K562 (cell line): Measurements from ENCODE around the gene NAIF1. TPM values are rescaled to one million over a fixed set of nuclear protein-coding genes. Genes with fewer than 3 reads are reported as not detected.

Experiments
- ARID1B ChIP-seq: fragments of 450-650 bp; IDR thresholded peaks from 2 replicates; pipeline ENCODE4 v1.6.1; 2016; ENCODE audit warnings: antibody characterized with exemption, mild to moderate bottlenecking, inconsistent platforms
- ATF1 ChIP-seq, 2 experiments: fragments of 450-650 bp in 1 of 2; IDR thresholded peaks; 2 replicates each; pipeline ENCODE4 v1.6.1; 2016; ENCODE audit warnings: missing compliant biosample characterization in 1 of 2, missing genetic modification characterization in 1 of 2
- CC2D1A ChIP-seq: fragments of 450-650 bp; IDR thresholded peaks from 2 replicates; pipeline ENCODE4 v1.6.1; 2017; ENCODE audit warnings: mild to moderate bottlenecking
- CTBP1 ChIP-seq: fragments of 450-650 bp; IDR thresholded peaks from 2 replicates; pipeline ENCODE4 v1.6.1; 2016; ENCODE audit warnings: borderline replicate concordance
- CXXC5 ChIP-seq: fragments of 250-450 bp; sonication (Bioruptor Pico); IDR thresholded peaks from 2 replicates; pipeline ENCODE4 v1.8.0; 2022; ENCODE audit warnings: inconsistent platforms, mild to moderate bottlenecking, moderate library complexity
- GABPA ChIP-seq: fragments of 200-800 bp; sonication (Bioruptor generic); conservative IDR thresholded peaks from 2 replicates; pipeline ENCODE4 v1.6.1; 2016; ENCODE audit warnings: low read depth, missing genetic modification characterization, missing compliant biosample characterization
- GATA2 ChIP-seq: sonication (generic); formaldehyde crosslinking; IDR thresholded peaks from 2 replicates; pipeline ENCODE4 v1.4.0; 2020; ENCODE audit warnings: mild to moderate bottlenecking, missing genetic modification reagents
- GTF2E2 ChIP-seq: fragments of 200-800 bp; sonication (Bioruptor generic); IDR thresholded peaks from 2 replicates; pipeline ENCODE4 v1.6.1; 2016; ENCODE audit warnings: missing genetic modification characterization, missing compliant biosample characterization
- ILF3 ChIP-seq: fragments of 450-650 bp; IDR thresholded peaks from 2 replicates; pipeline ENCODE4 v1.6.1; 2018; ENCODE audit warnings: antibody characterized with exemption, mild to moderate bottlenecking, moderate library complexity, borderline replicate concordance
- MAFG ChIP-seq: fragments of 450-650 bp; conservative IDR thresholded peaks from 2 replicates; pipeline ENCODE4 v1.6.1; 2016; ENCODE audit warnings: missing genetic modification characterization, missing compliant biosample characterization
- MEIS2 ChIP-seq: fragments of 450-650 bp; IDR thresholded peaks from 2 replicates; pipeline ENCODE4 v1.6.1; 2014; ENCODE audit warnings: mild to moderate bottlenecking; ENCODE audit not compliant: partially characterized antibody
- NCOA1 ChIP-seq: fragments of 450-650 bp; IDR thresholded peaks from 2 replicates; pipeline ENCODE4 v1.6.1; 2016; ENCODE audit warnings: low read depth
- NFYB ChIP-seq: IDR thresholded peaks from 2 replicates; pipeline ENCODE4 v1.6.1; 2011; ENCODE audit warnings: mild to moderate bottlenecking, moderate library complexity; ENCODE audit not compliant: insufficient read length; ENCODE audit errors: extremely low read depth
- NUFIP1 ChIP-seq: fragments of 450-650 bp; IDR thresholded peaks from 2 replicates; pipeline ENCODE4 v1.6.1; 2018; ENCODE audit not compliant: partially characterized antibody
- RBBP5 ChIP-seq: fragments of 200-600 bp; sonication (generic); IDR thresholded peaks from 2 replicates; pipeline ENCODE4 v1.6.1; 2012; ENCODE audit warnings: borderline replicate concordance, mild to moderate bottlenecking, low read length, control low read depth, inconsistent platforms; ENCODE audit not compliant: insufficient read depth, poor library complexity, severe bottlenecking
- RCOR1 ChIP-seq, 2 experiments: IDR thresholded peaks; 2 replicates each; pipeline ENCODE4 v1.6.1; 2012; ENCODE audit warnings: low read depth in 2 of 2, low read length in 2 of 2, borderline replicate concordance in 1 of 2, improper control_type of control experiment in 1 of 2
- STAT5A ChIP-seq: IDR thresholded peaks from 2 replicates; pipeline ENCODE4 v1.6.1; 2012; ENCODE audit warnings: low read length, inconsistent platforms, borderline replicate concordance
- ZEB2 ChIP-seq: fragments of 450-650 bp; IDR thresholded peaks from 2 replicates; pipeline ENCODE4 v1.6.1; 2016
- ZNF316 ChIP-seq: fragments of 450-650 bp; IDR thresholded peaks from 2 replicates; pipeline ENCODE4 v1.6.1; 2016
- ZNF551 ChIP-seq: fragments of 250-450 bp; sonication (Bioruptor Pico); IDR thresholded peaks from 2 replicates; pipeline ENCODE4 v1.5.0; 2021; ENCODE audit warnings: mild to moderate bottlenecking, moderate library complexity
- polyA plus RNA-seq, 8 experiments: library from polyadenylated mRNA; depleted of rRNA in 4 of 8; stranded (reverse) in 5 of 8; unstranded in 3 of 8; fragments of >200 nt; fragmentation: Nextera tagmentation in 2 of 8; fragmentation: Illumina TruSeq in 1 of 8; extraction: Ambion mirVana in 2 of 8; extraction: Trizol in 1 of 8; gene quantifications; 2 replicates each; pipeline versions ENCODE4 v1.2.1 to v1.2.3, GENCODE V29; 2011 to 2014; ENCODE audit warnings: inconsistent platforms in 1 of 8, missing spikeins in 1 of 8
- total RNA-seq, 7 experiments: library from RNA; depleted of rRNA in 6 of 7; stranded (reverse); fragments of >200 nt in 6 of 7; fragmentation: Illumina TruSeq in 2 of 7; extraction: Trizol in 2 of 7; gene quantifications; 2 replicates each; pipeline versions ENCODE4 v1.2.1 to v1.2.3, GENCODE V29; 2011 to 2021; ENCODE audit warnings: low replicate concordance in 1 of 7
- TF ChIP-seq, protein P1 (sequence below): fragments of 250-450 bp; sonication (Bioruptor Pico); IDR thresholded peaks from 2 replicates; pipeline ENCODE4 v1.4.0; 2020; ENCODE audit warnings: mild to moderate bottlenecking, moderate library complexity
- TF ChIP-seq, protein P2 (sequence below): IDR thresholded peaks from 2 replicates; pipeline ENCODE4 v1.6.1; 2012; ENCODE audit warnings: low read depth, low read length, improper control_type of control experiment, borderline replicate concordance
- TF ChIP-seq, protein P3 (sequence below): sonication (generic); formaldehyde crosslinking; IDR thresholded peaks from 2 replicates; pipeline ENCODE4 v1.4.0; 2020; ENCODE audit warnings: mild to moderate bottlenecking, missing genetic modification reagents

The NAIF1 gene
- total and polyA plus RNA-seq, 9 of the 15 experiments (the other 6 are each of a cell fraction or from before 2014, with no cell fraction given) = 4.8 to 26.6 (median 17.2) TPM

DNA sequence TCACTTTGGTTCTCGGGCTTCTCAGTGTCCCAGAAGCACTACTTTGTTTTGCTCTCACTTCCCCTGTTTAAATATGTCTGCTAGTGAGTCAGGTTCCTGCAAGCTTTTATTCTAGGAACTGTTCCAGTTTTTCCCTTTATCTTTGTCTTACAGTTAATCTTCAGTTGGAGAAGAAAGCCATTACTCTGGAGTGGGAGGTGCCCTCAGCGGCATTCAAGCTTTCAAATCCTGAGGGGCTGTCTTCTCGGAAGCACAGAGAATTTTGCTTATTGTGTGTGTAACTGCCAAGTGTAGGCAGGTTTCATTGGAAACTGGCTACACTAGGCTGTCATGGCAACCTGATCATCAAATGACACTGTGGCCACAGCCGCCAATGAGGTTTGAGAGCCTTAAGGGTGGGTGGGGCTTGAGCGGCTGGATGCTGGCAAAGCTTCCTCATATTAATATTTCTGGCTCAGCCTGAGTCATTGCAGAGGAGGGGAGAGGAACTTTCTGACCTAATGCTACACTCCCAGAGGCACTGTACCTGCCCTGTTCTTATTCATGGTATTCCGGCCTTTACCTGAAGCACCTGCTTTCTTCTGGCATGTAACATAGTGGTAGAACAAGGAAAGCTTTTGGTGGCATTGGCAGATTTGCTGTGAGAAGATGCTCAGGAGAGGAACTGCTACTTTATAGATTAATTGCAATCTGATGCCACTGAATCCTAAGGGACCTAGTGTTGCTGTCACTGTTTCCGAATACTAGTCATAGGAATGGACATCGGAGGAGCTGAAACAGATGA is 27.2 kb upstream of the NAIF1 start (continued):
- TF ChIP-seq NFYB = peak; percentile 93
- TF ChIP-seq ZNF316 = 0 out of 2 replicates have a peak, but pooled peaks have one; percentile 1
- peak; percentile 53; the same call in 1 of the 2 replicates for TF ChIP-seq ZEB2
- TF ChIP-seq ZNF551 (CRISPR knock-in tag) = no peak
- no peak for TF ChIP-seq ILF3
- TF ChIP-seq CXXC5 (CRISPR knock-in tag) = 0 out of 2 replicates have a peak, but pooled peaks have one; percentile 35
- peak; percentile 45; the same call in 1 of the 2 replicates for TF ChIP-seq MAFG (tag)
- TF ChIP-seq STAT5A = peak; percentile 85
- TF ChIP-seq GTF2E2 (tag) = peak; percentile 88; the same call in 1 of the 2 replicates
- TF ChIP-seq MEIS2 = peak; percentile 80
- peak; percentile 91 for TF ChIP-seq ARID1B
- peak; percentile 84 for TF ChIP-seq CTBP1
- peak; percentile 57; the same call in 1 of the 2 replicates for TF ChIP-seq CC2D1A
- peak; percentile 61; the same call in 1 of the 2 replicates for TF ChIP-seq NCOA1
- no peak for TF ChIP-seq ATF1 (CRISPR knock-in tag; IDR thresholded peaks at IDR 0.05)
- TF ChIP-seq ATF1 (tag; IDR thresholded peaks at IDR 0.05) = peak; percentile 93
- TF ChIP-seq NUFIP1 = no peak
- TF ChIP-seq, protein P1, sequence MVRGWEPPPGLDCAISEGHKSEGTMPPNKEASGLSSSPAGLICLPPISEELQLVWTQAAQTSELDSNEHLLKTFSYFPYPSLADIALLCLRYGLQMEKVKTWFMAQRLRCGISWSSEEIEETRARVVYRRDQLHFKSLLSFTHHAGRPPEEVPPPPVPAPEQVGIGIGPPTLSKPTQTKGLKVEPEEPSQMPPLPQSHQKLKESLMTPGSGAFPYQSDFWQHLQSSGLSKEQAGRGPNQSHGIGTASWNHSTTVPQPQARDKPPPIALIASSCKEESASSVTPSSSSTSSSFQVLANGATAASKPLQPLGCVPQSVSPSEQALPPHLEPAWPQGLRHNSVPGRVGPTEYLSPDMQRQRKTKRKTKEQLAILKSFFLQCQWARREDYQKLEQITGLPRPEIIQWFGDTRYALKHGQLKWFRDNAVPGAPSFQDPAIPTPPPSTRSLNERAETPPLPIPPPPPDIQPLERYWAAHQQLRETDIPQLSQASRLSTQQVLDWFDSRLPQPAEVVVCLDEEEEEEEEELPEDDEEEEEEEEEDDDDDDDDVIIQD (CRISPR knock-in tag) = no peak
- TF ChIP-seq GATA2 = 0 out of 2 replicates have a peak, but pooled peaks have one; percentile 26
- TF ChIP-seq GABPA (tag) = peak; percentile 43; the same call in 1 of the 2 replicates
- TF ChIP-seq, protein P2, sequence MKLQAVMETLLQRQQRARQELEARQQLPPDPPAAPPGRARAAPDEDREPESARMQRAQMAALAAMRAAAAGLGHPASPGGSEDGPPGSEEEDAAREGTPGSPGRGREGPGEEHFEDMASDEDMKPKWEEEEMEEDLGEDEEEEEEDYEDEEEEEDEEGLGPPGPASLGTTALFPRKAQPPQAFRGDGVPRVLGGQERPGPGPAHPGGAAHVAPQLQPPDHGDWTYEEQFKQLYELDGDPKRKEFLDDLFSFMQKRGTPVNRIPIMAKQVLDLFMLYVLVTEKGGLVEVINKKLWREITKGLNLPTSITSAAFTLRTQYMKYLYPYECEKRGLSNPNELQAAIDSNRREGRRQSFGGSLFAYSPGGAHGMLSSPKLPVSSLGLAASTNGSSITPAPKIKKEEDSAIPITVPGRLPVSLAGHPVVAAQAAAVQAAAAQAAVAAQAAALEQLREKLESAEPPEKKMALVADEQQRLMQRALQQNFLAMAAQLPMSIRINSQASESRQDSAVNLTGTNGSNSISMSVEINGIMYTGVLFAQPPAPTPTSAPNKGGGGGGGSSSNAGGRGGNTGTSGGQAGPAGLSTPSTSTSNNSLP = peak; percentile 21; the same call in 1 of the 2 replicates
- TF ChIP-seq RCOR1 (IDR thresholded peaks at IDR 0.05; ENCODE audit: borderline replicate concordance in 1 of 2, low read depth in 2 of 2, low read length in 2 of 2) = peak in 1 of 2 experiments; percentile 38; a peak in 3 of 4 replicates
- peak; percentile 31 for TF ChIP-seq RBBP5
- TF ChIP-seq, protein P3, sequence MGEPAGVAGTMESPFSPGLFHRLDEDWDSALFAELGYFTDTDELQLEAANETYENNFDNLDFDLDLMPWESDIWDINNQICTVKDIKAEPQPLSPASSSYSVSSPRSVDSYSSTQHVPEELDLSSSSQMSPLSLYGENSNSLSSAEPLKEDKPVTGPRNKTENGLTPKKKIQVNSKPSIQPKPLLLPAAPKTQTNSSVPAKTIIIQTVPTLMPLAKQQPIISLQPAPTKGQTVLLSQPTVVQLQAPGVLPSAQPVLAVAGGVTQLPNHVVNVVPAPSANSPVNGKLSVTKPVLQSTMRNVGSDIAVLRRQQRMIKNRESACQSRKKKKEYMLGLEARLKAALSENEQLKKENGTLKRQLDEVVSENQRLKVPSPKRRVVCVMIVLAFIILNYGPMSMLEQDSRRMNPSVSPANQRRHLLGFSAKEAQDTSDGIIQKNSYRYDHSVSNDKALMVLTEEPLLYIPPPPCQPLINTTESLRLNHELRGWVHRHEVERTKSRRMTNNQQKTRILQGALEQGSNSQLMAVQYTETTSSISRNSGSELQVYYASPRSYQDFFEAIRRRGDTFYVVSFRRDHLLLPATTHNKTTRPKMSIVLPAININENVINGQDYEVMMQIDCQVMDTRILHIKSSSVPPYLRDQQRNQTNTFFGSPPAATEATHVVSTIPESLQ = 0 out of 2 replicates have a peak, but pooled peaks have one; percentile 53
